K562 (cell line): Measurements from ENCODE around the gene AQP6. TPM values are rescaled to one million over a fixed set of nuclear protein-coding genes. Genes with fewer than 3 reads are reported as not detected.
A peak's percentile ranks its signal among the peaks of the same experiment; 100 is the strongest.

Experiments
- FOXA3 ChIP-seq, 2 experiments: fragments of 450-650 bp in 1 of 2; sonication (generic) in 1 of 2; formaldehyde crosslinking; IDR thresholded peaks in 1 of 2; conservative IDR thresholded peaks in 1 of 2; 2 replicates each; pipeline versions ENCODE4 v1.4.0 to v1.8.0; 2020 to 2022; ENCODE audit warnings: mild to moderate bottlenecking in 2 of 2, missing genetic modification reagents in 1 of 2
- FOXJ2 ChIP-seq: fragments of 200-800 bp; sonication (Bioruptor generic); IDR thresholded peaks from 2 replicates; pipeline ENCODE4 v1.6.1; 2016; ENCODE audit warnings: missing genetic modification characterization, missing compliant biosample characterization
- KLF1 ChIP-seq: fragments of 450-650 bp; IDR thresholded peaks from 2 replicates; pipeline ENCODE4 v1.6.1; 2016; ENCODE audit warnings: missing genetic modification characterization, missing compliant biosample characterization
- MECOM ChIP-seq: fragments of 250-450 bp; sonication (Bioruptor Pico); IDR thresholded peaks from 2 replicates; pipeline ENCODE4 v1.8.0; 2022; ENCODE audit warnings: inconsistent platforms
- NBN ChIP-seq: fragments of 450-650 bp; IDR thresholded peaks from 2 replicates; pipeline ENCODE4 v1.6.1; 2016; ENCODE audit warnings: low read depth, mild to moderate bottlenecking
- POLR2H ChIP-seq: IDR thresholded peaks from 2 replicates; pipeline ENCODE4 v1.6.1; 2016; ENCODE audit warnings: missing genetic modification characterization, low read depth, mild to moderate bottlenecking, control low read depth, missing compliant biosample characterization, moderate library complexity
- RBM34 ChIP-seq: fragments of 200-400 bp; formaldehyde crosslinking; IDR thresholded peaks from 2 replicates; pipeline ENCODE4 v1.6.1; 2018; ENCODE audit warnings: low read length, borderline replicate concordance; ENCODE audit not compliant: insufficient read depth
- TAF7 ChIP-seq: fragments of 450-650 bp; IDR thresholded peaks from 2 replicates; pipeline ENCODE4 v1.6.1; 2016; ENCODE audit warnings: missing genetic modification characterization, missing compliant biosample characterization
- TFAM ChIP-seq: fragments of 250-450 bp; sonication (Bioruptor Pico); conservative IDR thresholded peaks from 2 replicates; pipeline ENCODE4 v1.5.0; 2021; ENCODE audit warnings: mild to moderate bottlenecking, moderate library complexity
- TFE3 ChIP-seq: fragments of 450-650 bp; formaldehyde crosslinking; IDR thresholded peaks from 2 replicates; pipeline ENCODE4 v1.4.0; 2020; ENCODE audit warnings: mild to moderate bottlenecking, mixed read lengths
- ZNF121 ChIP-seq: sonication (generic); formaldehyde crosslinking; conservative IDR thresholded peaks from 2 replicates; pipeline ENCODE4 v1.8.0; 2022; ENCODE audit warnings: missing genetic modification reagents
- ZNF212 ChIP-seq: fragments of 450-650 bp; formaldehyde crosslinking; IDR thresholded peaks from 2 replicates; pipeline ENCODE4 v1.4.0; 2020; ENCODE audit warnings: mild to moderate bottlenecking
- ZNF217 ChIP-seq: sonication (generic); formaldehyde crosslinking; IDR thresholded peaks from 2 replicates; pipeline ENCODE4 v1.8.0; 2022; ENCODE audit warnings: mild to moderate bottlenecking, missing genetic modification reagents
- ZNF253 ChIP-seq: fragments of 250-450 bp; sonication (Bioruptor Pico); conservative IDR thresholded peaks from 2 replicates; pipeline ENCODE4 v1.6.1; 2021; ENCODE audit warnings: mild to moderate bottlenecking
- polyA plus RNA-seq, 8 experiments: library from polyadenylated mRNA; depleted of rRNA in 4 of 8; stranded (reverse) in 5 of 8; unstranded in 3 of 8; fragments of >200 nt; fragmentation: Nextera tagmentation in 2 of 8; fragmentation: Illumina TruSeq in 1 of 8; extraction: Ambion mirVana in 2 of 8; extraction: Trizol in 1 of 8; gene quantifications; 2 replicates each; pipeline versions ENCODE4 v1.2.1 to v1.2.3, GENCODE V29; 2011 to 2014; ENCODE audit warnings: inconsistent platforms in 1 of 8, missing spikeins in 1 of 8
- total RNA-seq, 7 experiments: library from RNA; depleted of rRNA in 6 of 7; stranded (reverse); fragments of >200 nt in 6 of 7; fragmentation: Illumina TruSeq in 2 of 7; extraction: Trizol in 2 of 7; gene quantifications; 2 replicates each; pipeline versions ENCODE4 v1.2.1 to v1.2.3, GENCODE V29; 2011 to 2021; ENCODE audit warnings: low replicate concordance in 1 of 7
- TF ChIP-seq, protein P1 (sequence below): fragments of 150-350 bp; IDR thresholded peaks from 2 replicates; pipeline ENCODE4 v1.6.1; 2014; ENCODE audit warnings: low read depth, mild to moderate bottlenecking, low read length, borderline replicate concordance
- TF ChIP-seq, protein P2 (sequence below): fragments of 450-650 bp; IDR thresholded peaks from 2 replicates; pipeline ENCODE4 v1.6.1; 2016; ENCODE audit warnings: low read depth, mild to moderate bottlenecking, moderate library complexity
- TF ChIP-seq, protein P3 (sequence below): sonication (generic); IDR thresholded peaks from 2 replicates; pipeline ENCODE4 v1.6.1; 2016
- TF ChIP-seq, protein P4 (sequence below): fragments of 250-450 bp; sonication (Bioruptor Pico); IDR thresholded peaks from 2 replicates; pipeline ENCODE4 v1.4.0; 2020; ENCODE audit warnings: mild to moderate bottlenecking, moderate library complexity

AQP6 gene
- total and polyA plus RNA-seq, 9 of the 15 experiments (the other 6 are each of a cell fraction or from before 2014, with no cell fraction given), result 0.05 to 0.12 TPM; not detected in 7

DNA sequence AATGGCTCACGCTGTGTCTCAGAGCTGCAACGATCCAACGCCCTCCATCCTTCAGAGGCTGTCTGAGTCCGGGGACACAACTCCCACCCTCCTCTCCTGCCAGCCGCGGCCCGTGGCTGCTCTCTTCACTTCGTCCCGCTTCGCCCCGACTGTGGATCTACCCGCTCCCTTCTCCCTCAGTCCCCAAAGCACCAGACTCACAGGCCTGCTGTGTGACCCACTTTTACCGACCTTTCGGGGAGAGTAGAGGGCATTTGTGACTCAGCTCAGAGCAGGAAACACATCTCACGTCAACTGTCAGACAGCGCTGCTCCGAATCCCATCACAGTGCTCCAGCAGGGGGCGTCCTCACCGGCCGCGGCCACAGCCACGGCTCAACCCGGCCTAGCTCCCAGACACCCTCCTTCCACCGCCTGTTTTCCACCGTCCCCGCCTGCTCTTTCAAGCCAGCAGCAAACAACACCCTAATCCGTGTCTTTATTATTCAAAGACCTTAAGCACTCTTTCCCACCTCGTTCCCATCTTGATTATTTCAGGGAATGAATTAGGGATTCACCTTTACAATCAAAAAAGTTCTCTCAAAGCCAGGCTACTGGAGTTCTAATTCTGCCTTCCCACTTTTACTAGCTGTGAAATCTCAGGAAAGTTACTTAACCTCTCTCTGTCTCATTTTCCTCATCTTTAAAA lies 27.2 kb upstream of the AQP6 start (continued):
- TF ChIP-seq TFE3 (CRISPR knock-in tag) (no peak), FOXA3 (CRISPR knock-in tag; conservative IDR thresholded peaks at IDR 0.05 in 1 of 2, IDR thresholded peaks at IDR 0.05 in 1 of 2) (no peak), ZNF121 (CRISPR knock-in tag) (no peak), TAF7 (no peak), TFAM (CRISPR knock-in tag) (no peak), ZNF253 (CRISPR knock-in tag) (no peak), FOXJ2 (no peak), ZNF217 (no peak), NBN (peak; percentile 90), POLR2H (no peak), KLF1 (tag) (no peak), ZNF212 (CRISPR knock-in tag) (no peak), RBM34 (no peak), MECOM (CRISPR knock-in tag) (no peak)
- TF ChIP-seq, protein P1, sequence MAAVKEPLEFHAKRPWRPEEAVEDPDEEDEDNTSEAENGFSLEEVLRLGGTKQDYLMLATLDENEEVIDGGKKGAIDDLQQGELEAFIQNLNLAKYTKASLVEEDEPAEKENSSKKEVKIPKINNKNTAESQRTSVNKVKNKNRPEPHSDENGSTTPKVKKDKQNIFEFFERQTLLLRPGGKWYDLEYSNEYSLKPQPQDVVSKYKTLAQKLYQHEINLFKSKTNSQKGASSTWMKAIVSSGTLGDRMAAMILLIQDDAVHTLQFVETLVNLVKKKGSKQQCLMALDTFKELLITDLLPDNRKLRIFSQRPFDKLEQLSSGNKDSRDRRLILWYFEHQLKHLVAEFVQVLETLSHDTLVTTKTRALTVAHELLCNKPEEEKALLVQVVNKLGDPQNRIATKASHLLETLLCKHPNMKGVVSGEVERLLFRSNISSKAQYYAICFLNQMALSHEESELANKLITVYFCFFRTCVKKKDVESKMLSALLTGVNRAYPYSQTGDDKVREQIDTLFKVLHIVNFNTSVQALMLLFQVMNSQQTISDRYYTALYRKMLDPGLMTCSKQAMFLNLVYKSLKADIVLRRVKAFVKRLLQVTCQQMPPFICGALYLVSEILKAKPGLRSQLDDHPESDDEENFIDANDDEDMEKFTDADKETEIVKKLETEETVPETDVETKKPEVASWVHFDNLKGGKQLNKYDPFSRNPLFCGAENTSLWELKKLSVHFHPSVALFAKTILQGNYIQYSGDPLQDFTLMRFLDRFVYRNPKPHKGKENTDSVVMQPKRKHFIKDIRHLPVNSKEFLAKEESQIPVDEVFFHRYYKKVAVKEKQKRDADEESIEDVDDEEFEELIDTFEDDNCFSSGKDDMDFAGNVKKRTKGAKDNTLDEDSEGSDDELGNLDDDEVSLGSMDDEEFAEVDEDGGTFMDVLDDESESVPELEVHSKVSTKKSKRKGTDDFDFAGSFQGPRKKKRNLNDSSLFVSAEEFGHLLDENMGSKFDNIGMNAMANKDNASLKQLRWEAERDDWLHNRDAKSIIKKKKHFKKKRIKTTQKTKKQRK, result no peak
- TF ChIP-seq, protein P2, sequence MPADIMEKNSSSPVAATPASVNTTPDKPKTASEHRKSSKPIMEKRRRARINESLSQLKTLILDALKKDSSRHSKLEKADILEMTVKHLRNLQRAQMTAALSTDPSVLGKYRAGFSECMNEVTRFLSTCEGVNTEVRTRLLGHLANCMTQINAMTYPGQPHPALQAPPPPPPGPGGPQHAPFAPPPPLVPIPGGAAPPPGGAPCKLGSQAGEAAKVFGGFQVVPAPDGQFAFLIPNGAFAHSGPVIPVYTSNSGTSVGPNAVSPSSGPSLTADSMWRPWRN, result 0 out of 2 replicates have a peak, but pooled peaks have one; percentile 22
- TF ChIP-seq, protein P3, sequence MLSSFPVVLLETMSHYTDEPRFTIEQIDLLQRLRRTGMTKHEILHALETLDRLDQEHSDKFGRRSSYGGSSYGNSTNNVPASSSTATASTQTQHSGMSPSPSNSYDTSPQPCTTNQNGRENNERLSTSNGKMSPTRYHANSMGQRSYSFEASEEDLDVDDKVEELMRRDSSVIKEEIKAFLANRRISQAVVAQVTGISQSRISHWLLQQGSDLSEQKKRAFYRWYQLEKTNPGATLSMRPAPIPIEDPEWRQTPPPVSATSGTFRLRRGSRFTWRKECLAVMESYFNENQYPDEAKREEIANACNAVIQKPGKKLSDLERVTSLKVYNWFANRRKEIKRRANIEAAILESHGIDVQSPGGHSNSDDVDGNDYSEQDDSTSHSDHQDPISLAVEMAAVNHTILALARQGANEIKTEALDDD, result no peak
- TF ChIP-seq, protein P4, sequence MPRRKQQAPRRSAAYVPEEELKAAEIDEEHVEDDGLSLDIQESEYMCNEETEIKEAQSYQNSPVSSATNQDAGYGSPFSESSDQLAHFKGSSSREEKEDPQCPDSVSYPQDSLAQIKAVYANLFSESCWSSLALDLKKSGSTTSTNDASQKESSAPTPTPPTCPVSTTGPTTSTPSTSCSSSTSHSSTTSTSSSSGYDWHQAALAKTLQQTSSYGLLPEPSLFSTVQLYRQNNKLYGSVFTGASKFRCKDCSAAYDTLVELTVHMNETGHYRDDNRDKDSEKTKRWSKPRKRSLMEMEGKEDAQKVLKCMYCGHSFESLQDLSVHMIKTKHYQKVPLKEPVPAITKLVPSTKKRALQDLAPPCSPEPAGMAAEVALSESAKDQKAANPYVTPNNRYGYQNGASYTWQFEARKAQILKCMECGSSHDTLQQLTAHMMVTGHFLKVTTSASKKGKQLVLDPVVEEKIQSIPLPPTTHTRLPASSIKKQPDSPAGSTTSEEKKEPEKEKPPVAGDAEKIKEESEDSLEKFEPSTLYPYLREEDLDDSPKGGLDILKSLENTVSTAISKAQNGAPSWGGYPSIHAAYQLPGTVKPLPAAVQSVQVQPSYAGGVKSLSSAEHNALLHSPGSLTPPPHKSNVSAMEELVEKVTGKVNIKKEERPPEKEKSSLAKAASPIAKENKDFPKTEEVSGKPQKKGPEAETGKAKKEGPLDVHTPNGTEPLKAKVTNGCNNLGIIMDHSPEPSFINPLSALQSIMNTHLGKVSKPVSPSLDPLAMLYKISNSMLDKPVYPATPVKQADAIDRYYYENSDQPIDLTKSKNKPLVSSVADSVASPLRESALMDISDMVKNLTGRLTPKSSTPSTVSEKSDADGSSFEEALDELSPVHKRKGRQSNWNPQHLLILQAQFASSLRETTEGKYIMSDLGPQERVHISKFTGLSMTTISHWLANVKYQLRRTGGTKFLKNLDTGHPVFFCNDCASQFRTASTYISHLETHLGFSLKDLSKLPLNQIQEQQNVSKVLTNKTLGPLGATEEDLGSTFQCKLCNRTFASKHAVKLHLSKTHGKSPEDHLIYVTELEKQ (CRISPR knock-in tag), result no peak
